MG63 (cell line): ENCODE measurements around the gene PALLD. TPM values are rescaled to one million over a fixed set of nuclear protein-coding genes. Genes with fewer than 3 reads are reported as not detected.
"Not testable (repeated sequence)": the region's sequence is repeated elsewhere in the genome, so short reads cannot be mapped to it uniquely, and the experiment has no call there.

ENCODE experiments used
- DNase-seq: peaks from one replicate; pipeline ENCODE4 v3.0.0-alpha.2; 2020
- H3K27me3 ChIP-seq: fragments of 250-450 bp; sonication (Bioruptor Pico); 2 replicates; pipeline ENCODE4 v1.5.1; 2020; ENCODE audit warnings: mild to moderate bottlenecking, moderate library complexity
- H3K36me3 ChIP-seq: fragments of 250-450 bp; sonication (Bioruptor Pico); 2 replicates; pipeline ENCODE4 v1.5.1; 2020; ENCODE audit warnings: mild to moderate bottlenecking, moderate library complexity
- H3K4me3 ChIP-seq: fragments of 250-450 bp; sonication (Bioruptor Pico); 2 replicates; pipeline ENCODE4 v1.5.1; 2020; ENCODE audit warnings: mild to moderate bottlenecking, moderate library complexity
- H3K9me3 ChIP-seq: fragments of 250-450 bp; sonication (Bioruptor Pico); 2 replicates; pipeline ENCODE4 v1.5.1; 2020; ENCODE audit warnings: mild to moderate bottlenecking, moderate library complexity
- total RNA-seq: library from RNA; depleted of rRNA; stranded (reverse); fragments of >200 nt; shearing (Covaris generic); gene quantifications from 2 replicates; pipeline ENCODE4 v1.2.3, GENCODE V29; 2014; ENCODE audit warnings: low replicate concordance

Gene PALLD
- total RNA-seq, 1 experiment from 2014 or later = 40.2 TPM

DNA sequence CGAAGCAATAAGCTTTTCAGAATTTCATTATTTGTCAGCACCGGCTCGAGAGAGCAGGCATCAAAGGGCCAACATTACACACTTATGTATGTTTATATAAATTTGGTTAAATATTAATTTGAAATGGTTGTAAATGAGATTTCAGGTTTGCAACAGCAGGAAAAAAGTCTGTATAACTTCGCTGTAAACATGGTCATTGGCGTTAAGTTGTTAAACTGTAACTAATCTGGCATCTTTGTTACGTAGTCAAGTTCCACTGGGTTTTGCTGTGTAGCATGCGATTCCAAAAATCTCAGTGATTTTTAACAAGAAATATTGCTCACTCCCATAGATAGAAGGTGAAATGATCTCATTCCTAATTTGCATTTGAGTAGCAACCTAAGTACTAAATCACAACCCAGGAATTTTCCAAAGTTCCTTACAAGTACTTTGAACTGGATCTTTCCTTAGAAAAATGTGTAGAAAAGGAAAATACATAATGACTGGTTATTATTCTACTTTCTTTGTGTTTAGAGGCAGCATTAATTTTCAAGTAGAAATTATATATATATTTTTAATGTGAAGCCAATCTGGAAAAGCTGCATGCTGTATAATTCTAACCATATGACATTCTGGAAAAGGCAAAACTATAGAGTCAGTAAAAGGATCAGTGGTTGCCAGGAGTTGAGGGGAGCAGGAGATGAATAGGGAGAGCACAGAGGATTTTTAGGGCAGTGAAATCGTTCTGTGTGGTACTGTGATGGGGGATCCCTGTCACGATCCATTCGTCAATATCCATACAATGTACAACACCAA lies 291.1 kb downstream of the PALLD start:
- DNase-seq = no peak
- Histone ChIP-seq H3K9me3 (no peaks in the 10 kb centered on the region), H3K4me3 (no peak overlapping the region), H3K36me3 (no peaks in the 10 kb centered on the region), H3K27me3 (no peaks in the 10 kb centered on the region)

DNA sequence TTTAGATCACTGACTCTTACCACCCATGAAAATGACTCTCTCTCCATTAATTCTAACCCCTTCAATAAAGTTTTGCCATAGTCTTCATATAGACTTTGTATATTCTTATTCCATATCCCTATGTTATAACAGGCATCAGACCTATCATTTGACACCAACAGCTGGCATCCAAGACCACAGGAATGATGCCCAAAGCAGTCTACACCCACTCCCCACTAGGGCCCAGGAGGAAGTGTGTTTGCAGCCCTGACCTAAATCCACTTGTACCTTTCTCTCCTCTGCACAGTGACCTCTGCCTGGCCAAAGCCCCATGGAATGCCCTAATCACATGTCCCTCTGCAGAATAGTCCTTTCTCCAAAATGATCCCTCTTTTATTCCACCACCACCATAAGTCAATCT lies 294.0 kb downstream of the PALLD start:
- no peak for DNase-seq
- H3K36me3 ChIP-seq = no peaks in the 10 kb centered on the region
- H3K9me3 ChIP-seq = no peaks in the 10 kb centered on the region
- H3K27me3 ChIP-seq = no peaks in the 10 kb centered on the region
- H3K4me3 ChIP-seq = no peak overlapping the region

DNA sequence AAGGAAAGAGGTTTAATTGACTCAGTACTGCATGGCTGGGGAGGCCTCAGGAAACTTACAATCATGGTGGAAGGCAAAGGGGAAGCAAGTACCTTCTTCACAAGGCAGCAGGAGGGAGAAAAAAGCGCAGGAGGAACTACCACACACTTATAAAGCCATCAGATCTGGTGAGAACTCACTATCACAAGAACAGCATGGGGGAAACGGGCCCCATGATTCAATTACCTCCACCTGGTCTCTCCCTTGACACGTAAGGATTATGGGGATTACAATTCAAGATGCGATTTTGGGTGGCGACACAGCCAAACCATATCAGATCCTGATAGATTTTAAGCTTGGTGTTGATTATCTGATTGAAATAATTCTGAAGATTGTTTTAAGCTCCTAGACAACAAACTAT lies 294.5 kb downstream of the PALLD start:
- Histone ChIP-seq H3K4me3 (no peak overlapping the region), H3K36me3 (no peaks in the 10 kb centered on the region), H3K27me3 (no peaks in the 10 kb centered on the region), H3K9me3 (no peaks in the 10 kb centered on the region)
- DNase-seq = no peak

DNA sequence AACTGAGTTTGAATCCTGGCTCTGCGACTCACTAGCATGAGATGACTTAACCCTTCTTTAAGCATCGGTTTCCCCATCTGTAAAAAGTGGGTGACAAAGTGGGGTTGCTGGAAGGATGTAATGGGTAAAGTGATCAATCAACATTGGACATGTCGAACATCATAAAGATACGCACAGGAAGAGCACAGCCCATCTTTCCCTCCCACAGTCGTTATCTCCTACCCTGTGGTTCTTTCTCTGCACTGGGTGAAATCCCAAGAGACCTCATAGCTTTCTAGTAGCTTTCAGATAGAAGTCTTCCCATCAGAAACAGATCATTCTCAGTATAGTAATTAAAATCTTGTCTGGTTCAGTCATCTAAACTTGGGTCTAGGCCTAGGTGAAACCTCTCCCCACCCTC lies 296.7 kb downstream of the PALLD start:
- Histone ChIP-seq H3K36me3 (no peaks in the 10 kb centered on the region), H3K4me3 (no peak overlapping the region), H3K27me3 (no peaks in the 10 kb centered on the region), H3K9me3 (no peaks in the 10 kb centered on the region)
- DNase-seq = no peak

DNA sequence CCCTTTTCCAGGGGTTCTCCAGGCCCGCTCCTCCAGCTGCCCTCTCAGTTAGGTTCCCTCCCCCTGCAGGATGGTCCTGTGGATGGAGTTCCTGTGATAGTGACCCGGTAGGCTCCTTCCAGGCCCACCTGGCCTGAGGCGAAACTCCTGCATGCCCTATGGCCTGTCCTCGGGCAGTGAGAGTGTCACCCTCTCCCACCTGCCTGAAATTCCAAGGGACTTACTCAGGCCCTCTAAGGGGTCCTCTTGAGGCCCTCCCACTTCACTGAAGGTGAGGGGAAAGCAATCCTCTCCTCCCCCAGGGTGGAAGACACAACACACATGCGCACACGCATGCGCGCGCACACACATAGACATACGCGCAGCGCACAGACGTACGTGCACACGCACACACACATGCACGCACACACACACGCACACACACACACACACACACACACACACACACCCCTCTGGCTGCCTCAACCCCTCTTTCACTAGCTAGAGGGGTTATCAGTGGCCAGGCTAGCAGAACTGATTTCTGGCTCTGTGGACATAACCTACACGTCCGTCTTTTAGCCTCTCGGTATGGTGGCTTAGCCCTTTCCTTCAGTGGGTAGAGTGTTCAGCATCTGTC lies 297.3 kb downstream of the PALLD start:
- DNase-seq = no peak
- no peak overlapping the region for H3K4me3 ChIP-seq
- no peaks in the 10 kb centered on the region for H3K9me3 ChIP-seq
- H3K36me3 ChIP-seq = no peaks in the 10 kb centered on the region
- no peaks in the 10 kb centered on the region for H3K27me3 ChIP-seq

DNA sequence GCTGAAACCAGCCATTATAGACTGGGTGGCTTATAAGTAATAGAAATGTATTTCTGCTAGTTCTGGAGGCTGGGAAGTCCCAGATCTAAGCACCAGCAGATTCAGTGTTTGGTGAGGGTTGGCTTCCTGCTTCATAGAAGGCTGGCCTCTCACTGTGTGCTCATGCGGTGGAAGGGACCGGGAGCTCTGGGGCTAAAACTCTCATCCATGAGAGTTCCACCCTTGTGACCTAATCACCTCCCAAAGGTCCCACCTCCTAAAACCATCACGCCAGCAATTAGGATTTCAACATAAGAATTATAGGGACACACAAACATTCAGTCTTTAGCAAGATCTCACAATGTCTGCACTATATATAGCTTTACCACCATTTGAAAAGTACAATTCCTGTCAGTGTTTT lies 298.0 kb downstream of the PALLD start:
- Histone ChIP-seq H3K4me3 (no peak overlapping the region), H3K36me3 (no peaks in the 10 kb centered on the region), H3K9me3 (no peaks in the 10 kb centered on the region), H3K27me3 (no peaks in the 10 kb centered on the region)
- DNase-seq = no peak

DNA sequence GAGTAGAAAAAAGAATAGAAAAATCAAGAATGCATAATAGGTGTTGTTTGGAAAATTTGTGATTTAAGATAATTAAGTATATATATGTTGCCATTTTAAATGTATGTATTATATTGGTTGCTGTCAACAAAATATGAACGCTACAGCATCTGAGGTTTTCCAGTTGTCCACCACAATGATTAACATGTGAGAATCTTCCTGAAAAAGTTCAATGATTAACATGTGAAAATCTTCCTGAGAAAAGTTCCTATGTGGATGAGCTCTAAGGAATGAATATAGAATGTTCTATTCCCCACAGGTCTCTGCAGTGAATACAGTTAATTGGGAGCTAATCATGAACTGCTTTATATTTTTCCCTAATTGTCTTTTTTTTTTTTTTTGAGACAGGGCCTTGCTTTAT lies 298.5 kb downstream of the PALLD start:
- no peak for DNase-seq

DNA sequence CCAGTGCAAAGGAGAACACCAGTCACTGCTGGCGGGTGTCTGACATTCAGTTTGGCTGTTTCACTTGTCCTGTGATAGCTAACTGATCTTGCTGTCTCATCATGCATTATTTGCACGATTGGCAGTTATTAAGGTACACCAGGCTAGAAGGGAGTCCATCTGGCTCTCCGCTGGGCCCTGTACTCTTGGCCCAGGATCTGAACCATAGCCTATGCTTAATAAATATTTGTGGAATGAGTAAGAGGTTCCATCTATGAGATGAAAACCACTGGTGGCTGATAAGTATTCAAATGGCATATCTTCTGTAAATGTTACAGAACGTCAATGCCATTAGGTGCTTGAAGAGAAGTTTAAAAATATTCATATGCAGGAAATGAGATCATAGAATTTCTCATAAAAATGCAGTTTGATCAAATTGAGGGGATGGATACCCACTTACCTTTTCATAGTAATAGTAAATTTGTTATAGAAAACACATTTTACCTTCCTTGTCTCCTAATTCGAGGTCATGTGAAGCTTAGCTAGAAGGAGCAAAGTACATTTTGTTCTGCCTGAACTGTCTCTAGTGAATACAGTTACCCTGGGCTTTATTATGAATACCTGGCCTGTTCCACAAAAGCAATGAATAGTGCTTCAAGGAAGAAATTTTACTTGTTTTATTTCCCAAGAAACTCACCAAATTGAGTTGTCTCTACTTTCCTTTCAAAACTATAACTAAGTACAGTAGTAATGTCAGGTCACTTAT lies 299.7 kb downstream of the PALLD start:
- no peaks in the 10 kb centered on the region for H3K9me3 ChIP-seq
- DNase-seq = peak; percentile 87
- H3K27me3 ChIP-seq = no peaks in the 10 kb centered on the region
- no peaks in the 10 kb centered on the region for H3K36me3 ChIP-seq
- no peak overlapping the region for H3K4me3 ChIP-seq

More for the DNA sequence above, 298.5 kb downstream of the PALLD start:
- Histone ChIP-seq H3K9me3 (no peaks in the 10 kb centered on the region), H3K27me3 (no peaks in the 10 kb centered on the region), H3K4me3 (no peak overlapping the region), H3K36me3 (no peaks in the 10 kb centered on the region)

DNA sequence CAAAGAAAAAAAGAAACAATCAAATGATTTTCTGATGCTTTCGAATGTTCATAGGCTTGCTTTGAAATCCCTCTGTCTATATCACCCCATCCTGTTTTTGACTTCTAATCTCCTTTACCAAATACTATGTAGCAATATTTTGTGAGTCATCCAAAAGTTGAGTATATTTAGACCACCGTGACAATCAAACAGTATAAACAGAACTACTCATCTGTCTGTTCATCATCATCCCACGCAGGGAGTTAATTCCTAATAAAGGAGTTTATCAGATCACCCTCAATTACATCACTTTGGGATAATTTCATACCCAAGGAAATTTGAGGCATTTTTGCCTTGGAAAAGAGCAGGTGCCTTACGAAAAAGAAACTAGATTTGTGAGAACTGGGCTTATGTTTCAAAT lies 300.3 kb downstream of the PALLD start:
- 0 out of 2 replicates have a peak overlapping the region, but pooled peaks have one; percentile 3 for H3K4me3 ChIP-seq
- H3K9me3 ChIP-seq = no peaks in the 10 kb centered on the region
- H3K36me3 ChIP-seq = no peaks in the 10 kb centered on the region
- no peaks in the 10 kb centered on the region for H3K27me3 ChIP-seq
- DNase-seq = no peak

DNA sequence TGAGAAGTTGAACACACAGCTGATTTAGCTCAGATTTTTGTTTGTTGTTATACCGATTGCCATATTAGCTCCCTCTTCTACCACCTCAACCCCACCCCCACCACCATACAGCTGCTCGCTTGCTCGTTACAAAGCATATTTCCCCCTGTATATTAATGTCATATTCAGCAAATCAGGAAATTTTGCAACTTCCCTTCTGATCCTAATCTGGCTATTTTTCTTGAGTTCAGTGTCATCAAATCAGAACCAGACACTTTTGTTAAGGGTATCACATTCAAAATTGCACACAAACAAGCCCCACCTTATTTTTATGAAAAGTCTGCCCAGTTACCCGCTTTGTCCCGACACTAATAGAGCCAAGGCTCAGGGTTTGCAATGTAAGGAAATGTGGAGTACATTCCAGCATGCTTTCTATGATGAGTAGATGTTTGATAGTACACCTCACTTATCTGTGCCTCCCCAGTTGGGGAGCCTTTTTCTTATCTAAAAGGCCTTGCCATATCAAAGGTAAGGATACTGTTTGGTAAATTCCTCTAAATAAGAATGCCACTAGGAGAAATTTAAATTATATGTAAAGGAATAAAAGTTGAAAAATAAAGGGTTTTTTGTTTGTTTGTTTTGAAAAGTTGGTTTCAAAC lies 301.0 kb downstream of the PALLD start:
- H3K4me3 ChIP-seq = no peak overlapping the region
- H3K9me3 ChIP-seq = no peaks in the 10 kb centered on the region
- no peaks in the 10 kb centered on the region for H3K27me3 ChIP-seq
- no peaks in the 10 kb centered on the region for H3K36me3 ChIP-seq
- DNase-seq = no peak

DNA sequence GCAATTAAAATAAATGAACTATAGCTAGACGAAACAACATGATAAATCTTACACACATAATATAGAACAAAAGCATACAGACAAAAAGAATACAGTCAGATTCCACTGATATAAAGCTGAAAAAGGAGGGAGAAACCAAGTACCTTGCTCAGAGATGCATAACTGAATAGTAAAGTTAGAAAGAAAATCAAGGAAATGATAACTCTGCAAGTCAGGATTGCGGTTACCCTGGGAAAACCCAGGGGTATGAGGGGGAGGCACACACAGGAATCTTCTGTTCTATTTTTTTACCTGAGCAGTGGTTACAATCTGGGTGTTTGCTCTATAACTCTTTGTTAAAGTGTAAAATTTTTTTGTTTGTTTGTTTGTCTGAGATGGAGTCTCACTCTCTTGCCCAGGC lies 304.1 kb downstream of the PALLD start:
- no peaks in the 10 kb centered on the region for H3K36me3 ChIP-seq
- H3K27me3 ChIP-seq = no peaks in the 10 kb centered on the region
- H3K4me3 ChIP-seq = no peak overlapping the region
- DNase-seq = no peak
- H3K9me3 ChIP-seq = no peaks in the 10 kb centered on the region

DNA sequence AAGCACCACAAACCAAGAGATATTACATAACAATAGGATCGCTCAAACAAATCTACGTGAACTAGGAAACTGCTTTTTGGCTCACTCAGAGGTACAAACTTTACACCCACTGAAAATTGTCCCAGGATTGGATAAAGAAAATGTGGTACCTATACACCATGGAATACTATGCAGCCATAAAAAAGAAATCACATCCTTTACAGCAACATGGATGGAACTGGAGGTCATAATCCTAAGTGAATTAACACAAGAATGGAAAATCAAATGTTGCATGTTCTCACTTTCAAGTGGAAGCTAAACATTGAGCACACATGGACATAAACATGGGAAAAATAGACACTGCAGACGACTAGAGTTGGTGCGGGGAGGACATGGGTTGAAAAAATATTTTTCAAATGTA lies 305.4 kb downstream of the PALLD start:
- H3K4me3 ChIP-seq = no peak overlapping the region
- DNase-seq = no peak
- H3K9me3 ChIP-seq = no peaks in the 10 kb centered on the region
- H3K36me3 ChIP-seq = no peaks in the 10 kb centered on the region
- H3K27me3 ChIP-seq = no peaks in the 10 kb centered on the region

DNA sequence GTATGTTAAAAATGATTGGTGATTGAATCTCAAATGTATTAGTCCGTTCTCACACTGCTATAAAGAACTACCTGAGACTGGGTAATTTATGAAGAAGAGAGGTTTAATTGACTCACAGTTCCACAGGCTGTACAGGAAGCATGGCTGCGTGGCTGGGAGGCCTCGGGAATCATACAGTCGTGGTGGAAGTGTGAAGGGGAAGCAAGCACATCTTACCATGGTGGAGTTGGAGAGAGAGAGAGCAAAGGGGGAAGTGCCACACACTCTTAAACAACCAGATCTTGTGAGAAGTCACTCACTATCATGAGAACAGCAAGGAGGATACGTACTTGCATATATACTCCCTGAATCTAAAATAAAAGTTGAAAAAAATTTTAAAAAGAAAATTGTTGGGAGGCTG lies 306.2 kb downstream of the PALLD start:
- H3K27me3 ChIP-seq, H3K4me3 ChIP-seq, H3K36me3 ChIP-seq, DNase-seq, H3K9me3 ChIP-seq: not testable (repeated sequence)

DNA sequence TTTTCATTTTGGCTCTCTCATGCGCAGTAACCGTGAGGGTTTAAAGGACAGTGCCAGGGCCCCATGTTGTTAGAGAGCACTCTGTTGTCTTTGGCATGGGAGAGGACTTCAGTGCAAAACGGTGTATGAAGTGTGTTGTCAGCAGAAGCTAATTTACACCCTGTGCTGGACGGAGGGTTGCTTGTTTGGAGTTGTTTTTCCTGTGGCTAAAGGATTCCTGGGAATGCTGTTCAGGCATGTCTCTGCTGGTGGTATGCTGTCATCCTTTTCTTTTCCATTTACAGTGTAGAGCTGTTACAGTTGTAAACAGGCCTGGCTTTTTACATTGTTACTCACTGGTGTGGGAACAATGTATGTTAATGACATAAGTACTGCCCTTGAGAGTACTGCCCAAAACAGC lies 306.9 kb downstream of the PALLD start:
- Histone ChIP-seq H3K27me3 (no peaks in the 10 kb centered on the region), H3K9me3 (no peaks in the 10 kb centered on the region), H3K36me3 (no peaks in the 10 kb centered on the region), H3K4me3 (no peak overlapping the region)
- DNase-seq = peak; percentile 41

DNA sequence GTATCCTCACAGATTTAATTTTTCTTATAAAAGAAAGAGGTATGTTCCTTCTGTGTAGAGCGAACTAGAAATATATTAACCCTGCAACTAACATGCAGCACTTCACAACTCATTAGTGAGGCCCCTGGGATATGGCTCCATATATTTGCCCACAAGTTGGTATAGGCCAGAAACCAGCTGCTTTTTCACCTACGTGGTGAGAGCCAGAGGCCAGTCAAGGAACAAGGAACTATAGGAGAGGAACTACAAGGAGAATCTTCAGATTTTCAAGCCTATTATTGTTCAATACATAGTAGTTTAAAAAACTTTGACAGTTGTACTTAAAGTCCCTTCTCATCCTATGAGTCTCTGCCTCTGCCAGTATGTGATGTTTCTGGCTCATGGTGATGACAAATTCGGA lies 307.3 kb downstream of the PALLD start:
- H3K36me3 ChIP-seq = no peaks in the 10 kb centered on the region
- no peaks in the 10 kb centered on the region for H3K9me3 ChIP-seq
- no peaks in the 10 kb centered on the region for H3K27me3 ChIP-seq
- H3K4me3 ChIP-seq = no peak overlapping the region
- no peak for DNase-seq

DNA sequence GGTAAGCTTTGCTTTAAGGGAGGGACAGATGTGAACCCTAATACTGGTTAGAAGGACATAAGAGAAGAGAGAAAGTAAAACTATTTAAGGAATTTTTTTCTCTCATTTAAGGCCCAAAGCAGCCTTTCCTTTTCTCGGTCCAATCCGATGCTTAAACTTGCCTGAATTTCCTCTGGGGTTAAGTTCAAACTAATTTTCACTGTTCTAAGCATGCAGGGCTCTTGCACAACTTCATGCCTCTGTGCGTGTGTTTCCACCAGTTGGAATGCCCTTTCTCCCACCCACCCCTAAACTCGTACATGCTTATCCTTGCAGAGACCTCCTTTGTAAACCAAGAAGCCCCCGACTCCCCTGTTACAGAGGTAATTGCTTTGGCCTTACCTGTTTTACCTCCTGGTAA lies 308.5 kb downstream of the PALLD start:
- no peaks in the 10 kb centered on the region for H3K27me3 ChIP-seq
- no peak overlapping the region for H3K4me3 ChIP-seq
- H3K9me3 ChIP-seq = no peaks in the 10 kb centered on the region
- no peak for DNase-seq
- no peaks in the 10 kb centered on the region for H3K36me3 ChIP-seq

DNA sequence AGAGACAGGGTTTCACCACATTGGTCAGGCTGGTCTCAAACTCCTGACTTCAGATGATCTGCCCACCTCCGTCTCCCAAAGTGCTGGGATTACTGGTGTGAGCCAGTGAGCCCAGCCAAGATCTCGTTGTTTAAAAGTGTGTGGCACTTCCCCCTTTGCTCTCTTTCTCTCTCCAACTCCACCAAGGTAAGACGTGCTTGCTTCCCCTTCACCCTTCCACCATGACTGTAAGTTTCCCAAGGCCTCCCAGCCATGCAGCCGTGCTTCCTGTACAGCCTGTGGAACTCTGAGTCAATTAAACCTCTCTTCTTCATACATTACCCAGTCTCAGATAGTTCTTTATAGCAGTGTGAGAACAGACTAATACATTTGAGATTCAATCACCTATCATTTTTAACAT lies 309.4 kb downstream of the PALLD start:
- not testable (repeated sequence) for DNase-seq, H3K27me3 ChIP-seq, H3K9me3 ChIP-seq, H3K36me3 ChIP-seq, H3K4me3 ChIP-seq
